ENCODE measurements around the gene CISH. TPM values are rescaled to one million over a fixed set of nuclear protein-coding genes. Genes with fewer than 3 reads are reported as not detected.

CISH gene
- total and polyA plus RNA-seq, 10 of the 15 experiments (the other 5 are each of a cell fraction or from before 2014, with no cell fraction given) = 0.21 to 4.4 (median 1.8) TPM

- TF ChIP-seq, protein P1, sequence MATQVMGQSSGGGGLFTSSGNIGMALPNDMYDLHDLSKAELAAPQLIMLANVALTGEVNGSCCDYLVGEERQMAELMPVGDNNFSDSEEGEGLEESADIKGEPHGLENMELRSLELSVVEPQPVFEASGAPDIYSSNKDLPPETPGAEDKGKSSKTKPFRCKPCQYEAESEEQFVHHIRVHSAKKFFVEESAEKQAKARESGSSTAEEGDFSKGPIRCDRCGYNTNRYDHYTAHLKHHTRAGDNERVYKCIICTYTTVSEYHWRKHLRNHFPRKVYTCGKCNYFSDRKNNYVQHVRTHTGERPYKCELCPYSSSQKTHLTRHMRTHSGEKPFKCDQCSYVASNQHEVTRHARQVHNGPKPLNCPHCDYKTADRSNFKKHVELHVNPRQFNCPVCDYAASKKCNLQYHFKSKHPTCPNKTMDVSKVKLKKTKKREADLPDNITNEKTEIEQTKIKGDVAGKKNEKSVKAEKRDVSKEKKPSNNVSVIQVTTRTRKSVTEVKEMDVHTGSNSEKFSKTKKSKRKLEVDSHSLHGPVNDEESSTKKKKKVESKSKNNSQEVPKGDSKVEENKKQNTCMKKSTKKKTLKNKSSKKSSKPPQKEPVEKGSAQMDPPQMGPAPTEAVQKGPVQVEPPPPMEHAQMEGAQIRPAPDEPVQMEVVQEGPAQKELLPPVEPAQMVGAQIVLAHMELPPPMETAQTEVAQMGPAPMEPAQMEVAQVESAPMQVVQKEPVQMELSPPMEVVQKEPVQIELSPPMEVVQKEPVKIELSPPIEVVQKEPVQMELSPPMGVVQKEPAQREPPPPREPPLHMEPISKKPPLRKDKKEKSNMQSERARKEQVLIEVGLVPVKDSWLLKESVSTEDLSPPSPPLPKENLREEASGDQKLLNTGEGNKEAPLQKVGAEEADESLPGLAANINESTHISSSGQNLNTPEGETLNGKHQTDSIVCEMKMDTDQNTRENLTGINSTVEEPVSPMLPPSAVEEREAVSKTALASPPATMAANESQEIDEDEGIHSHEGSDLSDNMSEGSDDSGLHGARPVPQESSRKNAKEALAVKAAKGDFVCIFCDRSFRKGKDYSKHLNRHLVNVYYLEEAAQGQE (IDR thresholded peaks at IDR 0.05; ENCODE audit: low read depth, low read length) = no peak
- TF ChIP-seq SREBF1 (IDR thresholded peaks at IDR 0.05; ENCODE audit: low read length) (no peak), E4F1 (IDR thresholded peaks at IDR 0.05; ENCODE audit: borderline replicate concordance, partially characterized antibody) (no peak), TARDBP (IDR thresholded peaks at IDR 0.05; ENCODE audit: borderline replicate concordance) (no peak), NFYA (IDR thresholded peaks at IDR 0.05; ENCODE audit: borderline replicate concordance, low read depth, low read length) (no peak), ETV6 (conservative IDR thresholded peaks at IDR 0.05 in 1 of 2, IDR thresholded peaks at IDR 0.05 in 1 of 2; ENCODE audit: borderline replicate concordance in 1 of 2, low read depth in 1 of 2) (no peak; a peak in 1 of 4 replicates), JUND (IDR thresholded peaks at IDR 0.05; ENCODE audit: low read depth, low read length) (no peak), TCF12 (IDR thresholded peaks at IDR 0.05; ENCODE audit: low read depth, low read length) (0 out of 2 replicates have a peak, but pooled peaks have one; percentile 13), PML (IDR thresholded peaks at IDR 0.05; ENCODE audit: low read length) (no peak), BACH1 (IDR thresholded peaks at IDR 0.05; ENCODE audit: borderline replicate concordance) (no peak), PAX5 (IDR thresholded peaks at IDR 0.05; ENCODE audit: borderline replicate concordance, low read depth, low read length) (peak; percentile 19; the same call in 1 of the 2 replicates), FOS (IDR thresholded peaks at IDR 0.05; ENCODE audit: borderline replicate concordance, extremely low read depth, insufficient read length) (no peak), SMAD5 (IDR thresholded peaks at IDR 0.05; ENCODE audit: low read depth) (no peak), NR2C1 (IDR thresholded peaks at IDR 0.05) (no peak), IRF5 (IDR thresholded peaks at IDR 0.05; ENCODE audit: borderline replicate concordance) (no peak)
- TF ChIP-seq, protein P2, sequence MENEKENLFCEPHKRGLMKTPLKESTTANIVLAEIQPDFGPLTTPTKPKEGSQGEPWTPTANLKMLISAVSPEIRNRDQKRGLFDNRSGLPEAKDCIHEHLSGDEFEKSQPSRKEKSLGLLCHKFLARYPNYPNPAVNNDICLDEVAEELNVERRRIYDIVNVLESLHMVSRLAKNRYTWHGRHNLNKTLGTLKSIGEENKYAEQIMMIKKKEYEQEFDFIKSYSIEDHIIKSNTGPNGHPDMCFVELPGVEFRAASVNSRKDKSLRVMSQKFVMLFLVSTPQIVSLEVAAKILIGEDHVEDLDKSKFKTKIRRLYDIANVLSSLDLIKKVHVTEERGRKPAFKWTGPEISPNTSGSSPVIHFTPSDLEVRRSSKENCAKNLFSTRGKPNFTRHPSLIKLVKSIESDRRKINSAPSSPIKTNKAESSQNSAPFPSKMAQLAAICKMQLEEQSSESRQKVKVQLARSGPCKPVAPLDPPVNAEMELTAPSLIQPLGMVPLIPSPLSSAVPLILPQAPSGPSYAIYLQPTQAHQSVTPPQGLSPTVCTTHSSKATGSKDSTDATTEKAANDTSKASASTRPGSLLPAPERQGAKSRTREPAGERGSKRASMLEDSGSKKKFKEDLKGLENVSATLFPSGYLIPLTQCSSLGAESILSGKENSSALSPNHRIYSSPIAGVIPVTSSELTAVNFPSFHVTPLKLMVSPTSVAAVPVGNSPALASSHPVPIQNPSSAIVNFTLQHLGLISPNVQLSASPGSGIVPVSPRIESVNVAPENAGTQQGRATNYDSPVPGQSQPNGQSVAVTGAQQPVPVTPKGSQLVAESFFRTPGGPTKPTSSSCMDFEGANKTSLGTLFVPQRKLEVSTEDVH (IDR thresholded peaks at IDR 0.05; ENCODE audit: low read depth, partially characterized antibody) = no peak
These were observed 23.5 kb downstream of the CISH start (continued) for GRCh38 chr3:50587806-50588758.

Data from GM12878 (cell line).